HG03439 (cell line): ENCODE data around the gene MKRN1.
"Not testable (repeated sequence)": the region's sequence is repeated elsewhere in the genome, so short reads cannot be mapped to it uniquely, and the experiment has no call there.

Experiments
- ATAC-seq: cut with Tn5 transposase; IDR thresholded peaks from one replicate; pipeline ENCODE4 v1.9.1; 2021; ENCODE audit warnings: mild to moderate bottlenecking, moderate library complexity; ENCODE audit not compliant: unreplicated experiment

Gene MKRN1

GRCh38 chr7:140440593-140440992 is 38.7 kb downstream of the MKRN1 start:
- no peak for ATAC-seq

GRCh38 chr7:140439359-140439758 is 39.9 kb downstream of the MKRN1 start:
- ATAC-seq, result no peak

- ATAC-seq, result no peak
These were observed 43.9 kb downstream of the MKRN1 start for GRCh38 chr7:140435252-140435895.

- no peak for ATAC-seq
These were observed 45.9 kb downstream of the MKRN1 start for GRCh38 chr7:140433396-140433795.

GRCh38 chr7:140426130-140426529 is 53.2 kb downstream of the MKRN1 start:
- ATAC-seq, result no peak

- no peak for ATAC-seq
These were observed 53.6 kb downstream of the MKRN1 start for GRCh38 chr7:140425718-140426117.

- ATAC-seq, result no peak
These were observed 55.8 kb downstream of the MKRN1 start for GRCh38 chr7:140423501-140423900.

GRCh38 chr7:140421521-140421920 is 57.8 kb downstream of the MKRN1 start:
- no peak for ATAC-seq

- ATAC-seq, result no peak
These were observed 60.7 kb downstream of the MKRN1 start for GRCh38 chr7:140418653-140419052.

GRCh38 chr7:140418156-140418472 is 61.2 kb downstream of the MKRN1 start:
- not testable (repeated sequence) for ATAC-seq

- no peak for ATAC-seq
These were observed 61.7 kb downstream of the MKRN1 start for GRCh38 chr7:140417456-140418155.

- no peak for ATAC-seq
These were observed 62.7 kb downstream of the MKRN1 start for GRCh38 chr7:140416560-140416959.

GRCh38 chr7:140415816-140416215 is 63.5 kb downstream of the MKRN1 start:
- ATAC-seq, result not testable (repeated sequence)

GRCh38 chr7:140415361-140415760 is 63.9 kb downstream of the MKRN1 start:
- no peak for ATAC-seq

GRCh38 chr7:140404565-140405065 is 74.7 kb downstream of the MKRN1 start:
- ATAC-seq, result no peak

GRCh38 chr7:140403878-140404564 is 75.3 kb downstream of the MKRN1 start, which contains the start of gene RAB19:
Gene RAB19, plus strand, starts transcription at chr7:140404058. Its CDS starts 3,589 bp downstream, at chr7:140407647.
- no peak for ATAC-seq
